Measurements from ENCODE around the gene YBX3.

DNA sequence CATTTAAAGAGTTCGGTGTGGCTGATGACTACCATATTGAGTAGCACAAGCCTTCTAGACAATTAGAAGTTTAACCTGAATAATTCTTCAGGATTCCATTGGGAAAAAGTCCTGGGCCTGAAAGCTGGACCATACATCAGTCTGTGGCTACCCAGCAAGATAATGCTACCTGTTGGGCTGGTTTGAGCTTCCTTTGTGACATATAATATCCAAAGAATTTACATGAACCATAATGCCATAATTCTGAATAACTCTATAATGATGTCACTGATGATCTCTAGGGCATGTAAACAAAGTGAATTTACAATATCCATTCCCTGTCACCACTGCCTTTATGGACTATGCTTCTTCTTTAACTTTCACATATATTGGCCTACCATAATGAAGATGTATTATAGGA, 3.8 kb upstream of the YBX3 start:
- no peak for TF ChIP-seq POLR2A (IDR thresholded peaks at IDR 0.05; ENCODE audit: low read length)
- TF ChIP-seq GATA1 (IDR thresholded peaks at IDR 0.05; ENCODE audit: low read depth, low read length): no peak
